HEK293 (cell line): ENCODE results near the gene RCOR2.

Experiments
- CTCF ChIA-PET: fragments of 350-600 bp; formaldehyde crosslinking; extraction: SDS; loops from one replicate; lab custom pipeline; 2021; ENCODE audit warnings: antibody characterized with exemption; lab: Yijun Ruan, JAX
- POLR2A ChIA-PET: fragments of 300-600 bp; formaldehyde crosslinking; extraction: SDS; loops from one replicate; lab custom pipeline; 2020; ENCODE audit warnings: antibody characterized with exemption, inconsistent platforms; lab: Yijun Ruan, JAX
- H3K27ac ChIP-seq: fragments of 200-500 bp; sonication (Bioruptor generic); 2 replicates; pipeline ENCODE4 v1.5.1; 2014; ENCODE audit warnings: low read depth, low read length, control low read depth, inconsistent platforms; ENCODE audit errors: extremely low read depth
- H3K36me3 ChIP-seq, 2 experiments: fragments of 200-500 bp in 1 of 2; sonication (Bioruptor generic) in 1 of 2; 1 replicate in 1 of 2; 2 replicates in 1 of 2; pipeline ENCODE4 v1.5.1; 2014 to 2017; ENCODE audit warnings: inconsistent platforms in 2 of 2, low read length in 2 of 2; ENCODE audit not compliant: control insufficient read depth in 2 of 2, insufficient read depth in 1 of 2
- H3K4me1 ChIP-seq: fragments of 200-500 bp; sonication (Bioruptor generic); 2 replicates; pipeline ENCODE4 v1.5.1; 2014; ENCODE audit warnings: mild to moderate bottlenecking, low read length, inconsistent platforms; ENCODE audit not compliant: control insufficient read depth, insufficient read depth
- H3K4me3 ChIP-seq: 2 replicates; pipeline ENCODE4 v1.5.1; 2011; ENCODE audit warnings: low read depth, mild to moderate bottlenecking, control low read depth, low read length, moderate library complexity
- H3K9me3 ChIP-seq: fragments of 200-500 bp; sonication (Bioruptor generic); 2 replicates; pipeline ENCODE4 v1.5.1; 2014; ENCODE audit warnings: low read depth, low read length, inconsistent platforms; ENCODE audit not compliant: control insufficient read depth, insufficient read depth
- EGR2 ChIP-seq: fragments of 450-650 bp; formaldehyde crosslinking; IDR thresholded peaks from 2 replicates; pipeline ENCODE4 v1.5.1; 2016; ENCODE audit warnings: low read depth, missing biosample characterization, missing genetic modification characterization
- FEZF1 ChIP-seq: fragments of 450-650 bp; formaldehyde crosslinking; IDR thresholded peaks from 2 replicates; pipeline ENCODE4 v1.5.1; 2016; ENCODE audit warnings: missing biosample characterization, missing genetic modification characterization
- GLIS2 ChIP-seq: fragments of 450-650 bp; formaldehyde crosslinking; IDR thresholded peaks from 2 replicates; pipeline ENCODE4 v1.5.1; 2016; ENCODE audit warnings: missing biosample characterization, missing genetic modification characterization
- KLF8 ChIP-seq: fragments of 450-650 bp; formaldehyde crosslinking; IDR thresholded peaks from 2 replicates; pipeline ENCODE4 v1.5.1; 2016; ENCODE audit warnings: missing biosample characterization, missing genetic modification characterization
- OVOL3 ChIP-seq: fragments of 450-650 bp; formaldehyde crosslinking; IDR thresholded peaks from 2 replicates; pipeline ENCODE4 v1.5.1; 2016; ENCODE audit warnings: missing biosample characterization, missing genetic modification characterization
- ZBTB20 ChIP-seq: fragments of 450-650 bp; formaldehyde crosslinking; IDR thresholded peaks from 2 replicates; pipeline ENCODE4 v1.5.1; 2016; ENCODE audit warnings: missing biosample characterization, missing genetic modification characterization
- ZBTB7A ChIP-seq: fragments of 450-650 bp; formaldehyde crosslinking; IDR thresholded peaks from 2 replicates; pipeline ENCODE4 v1.5.1; 2016; ENCODE audit warnings: low read depth, missing biosample characterization, missing genetic modification characterization
- ZFHX2 ChIP-seq: fragments of 450-650 bp; formaldehyde crosslinking; conservative IDR thresholded peaks from 2 replicates; pipeline ENCODE4 v1.5.1; 2016; ENCODE audit warnings: missing biosample characterization, missing genetic modification characterization
- ZIC2 ChIP-seq: fragments of 450-650 bp; formaldehyde crosslinking; IDR thresholded peaks from 2 replicates; pipeline ENCODE4 v1.5.1; 2016; ENCODE audit warnings: missing biosample characterization, missing genetic modification characterization
- ZNF10 ChIP-seq: fragments of 450-650 bp; formaldehyde crosslinking; IDR thresholded peaks from 2 replicates; pipeline ENCODE4 v1.5.1; 2017; ENCODE audit warnings: missing biosample characterization, missing genetic modification characterization
- ZNF132 ChIP-seq: fragments of 450-650 bp; formaldehyde crosslinking; IDR thresholded peaks from 2 replicates; pipeline ENCODE4 v1.5.1; 2017; ENCODE audit warnings: missing biosample characterization, missing genetic modification characterization, borderline replicate concordance
- ZNF169 ChIP-seq: fragments of 450-650 bp; formaldehyde crosslinking; IDR thresholded peaks from 2 replicates; pipeline ENCODE4 v1.5.1; 2016; ENCODE audit warnings: missing biosample characterization, missing genetic modification characterization
- ZNF211 ChIP-seq: fragments of 450-650 bp; formaldehyde crosslinking; IDR thresholded peaks from 2 replicates; pipeline ENCODE4 v1.5.1; 2016; ENCODE audit warnings: low read depth, missing biosample characterization, missing genetic modification characterization
- ZNF311 ChIP-seq: fragments of 450-650 bp; formaldehyde crosslinking; IDR thresholded peaks from 2 replicates; pipeline ENCODE4 v1.5.1; 2017; ENCODE audit warnings: missing biosample characterization, missing genetic modification characterization, borderline replicate concordance
- ZNF548 ChIP-seq: fragments of 450-650 bp; formaldehyde crosslinking; IDR thresholded peaks from 2 replicates; pipeline ENCODE4 v1.5.1; 2016; ENCODE audit warnings: missing biosample characterization, missing genetic modification characterization
- ZNF560 ChIP-seq: fragments of 450-650 bp; formaldehyde crosslinking; IDR thresholded peaks from 2 replicates; pipeline ENCODE4 v1.5.1; 2017; ENCODE audit warnings: missing biosample characterization, missing genetic modification characterization, borderline replicate concordance
- ZNF596 ChIP-seq: fragments of 450-650 bp; IDR thresholded peaks from 2 replicates; pipeline ENCODE4 v1.5.0; 2018; ENCODE audit warnings: missing biosample characterization, mild to moderate bottlenecking, missing genetic modification characterization, moderate library complexity
- ZNF621 ChIP-seq: fragments of 450-650 bp; formaldehyde crosslinking; IDR thresholded peaks from 2 replicates; pipeline ENCODE4 v1.5.1; 2017; ENCODE audit warnings: missing biosample characterization, missing genetic modification characterization
- ZNF658 ChIP-seq: fragments of 450-650 bp; formaldehyde crosslinking; IDR thresholded peaks from 2 replicates; pipeline ENCODE4; 2016; ENCODE audit warnings: missing biosample characterization, missing genetic modification characterization
- ZNF747 ChIP-seq: fragments of 450-650 bp; formaldehyde crosslinking; IDR thresholded peaks from 2 replicates; pipeline ENCODE4 v1.5.1; 2016; ENCODE audit warnings: missing biosample characterization, missing genetic modification characterization
- ZSCAN30 ChIP-seq: fragments of 450-650 bp; IDR thresholded peaks from 2 replicates; pipeline ENCODE4 v1.5.1; 2018; ENCODE audit warnings: missing biosample characterization, mild to moderate bottlenecking, missing genetic modification characterization, moderate library complexity
- TF ChIP-seq, protein P1 (sequence below): fragments of 450-650 bp; formaldehyde crosslinking; IDR thresholded peaks from 2 replicates; pipeline ENCODE4 v1.5.0; 2017; ENCODE audit warnings: missing biosample characterization, missing genetic modification characterization, borderline replicate concordance
- TF ChIP-seq, protein P2 (sequence below): fragments of 450-650 bp; formaldehyde crosslinking; IDR thresholded peaks from 2 replicates; pipeline ENCODE4 v1.5.1; 2016; ENCODE audit warnings: missing biosample characterization, missing genetic modification characterization
- TF ChIP-seq, protein P3 (sequence below): fragments of 450-650 bp; formaldehyde crosslinking; IDR thresholded peaks from 2 replicates; pipeline ENCODE4 v1.5.1; 2016; ENCODE audit warnings: missing biosample characterization, missing genetic modification characterization, low read depth
- TF ChIP-seq, protein P4 (sequence below): fragments of 450-650 bp; formaldehyde crosslinking; IDR thresholded peaks from 2 replicates; pipeline ENCODE4; 2016; ENCODE audit warnings: missing biosample characterization, missing genetic modification characterization
- TF ChIP-seq, protein P5 (sequence below): fragments of 450-650 bp; formaldehyde crosslinking; IDR thresholded peaks from 2 replicates; pipeline ENCODE4 v1.5.1; 2016; ENCODE audit warnings: missing biosample characterization, missing genetic modification characterization
- TF ChIP-seq, protein P6 (sequence below): fragments of 450-650 bp; formaldehyde crosslinking; IDR thresholded peaks from 2 replicates; pipeline ENCODE4 v1.5.1; 2016; ENCODE audit warnings: missing biosample characterization, missing genetic modification characterization

The RCOR2 gene

DNA sequence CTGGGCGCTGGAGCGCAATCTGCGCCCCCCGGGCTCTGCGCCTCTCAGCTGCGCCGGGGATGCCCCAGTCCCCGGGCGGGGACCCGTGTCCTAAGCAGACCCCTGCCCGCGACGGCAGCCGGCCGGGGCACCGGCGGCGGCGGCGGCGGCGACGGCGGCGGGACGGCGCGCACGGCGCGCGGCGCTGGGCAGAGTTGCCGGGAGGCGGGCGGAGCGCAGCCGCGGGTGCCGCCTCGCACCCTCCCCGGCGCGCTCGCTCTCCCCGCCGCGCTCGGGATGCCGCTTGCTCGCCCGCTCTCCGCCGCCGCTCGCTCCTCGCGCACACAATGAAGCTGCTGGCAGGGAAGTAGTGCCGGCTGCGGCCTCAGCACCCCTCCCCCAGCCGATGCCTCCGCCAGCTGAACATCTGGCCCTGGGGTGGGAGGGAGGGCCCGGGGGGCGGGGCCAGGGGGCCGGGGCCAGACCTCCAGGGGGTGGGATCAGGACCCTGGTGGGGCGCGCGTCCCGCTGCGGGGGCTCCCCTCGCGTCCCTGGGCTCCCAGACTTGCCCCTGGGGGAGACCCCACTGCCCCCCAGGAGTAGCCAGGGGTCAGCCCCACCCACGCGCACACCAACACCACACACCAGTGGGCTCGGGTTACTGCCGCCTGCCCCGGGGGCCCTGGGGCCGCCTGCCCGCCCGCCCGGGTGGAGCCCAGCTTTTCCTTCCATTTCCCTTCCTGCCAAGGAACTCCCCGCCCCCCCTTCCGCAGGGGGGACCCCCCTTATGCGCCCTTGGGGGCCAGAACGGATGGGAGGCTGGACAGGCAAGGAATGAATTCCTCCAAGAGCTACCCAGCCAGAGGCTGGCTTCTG lies at the start of gene RCOR2:
RCOR2 (minus strand) TSS at position 328 of the 855 bp plus-strand sequence. CDS start 708 bp downstream, outside the sequence.
- Histone ChIP-seq H3K4me1 (peaks cover 4% of the 10 kb centered on the region), H3K4me3 (peak within 1 kb of the TSS; percentile 47), H3K9me3 (no peaks in the 10 kb centered on the region), H3K27ac (peak within 1 kb of the TSS; percentile 49; the same call in 1 of the 2 replicates), H3K36me3 (peaks cover 0 to 15% of the 10 kb centered on the region in 2 experiments; a peak in 1 of 3 replicates)
- ChIA-PET CTCF (interaction anchor here (0.7 to 4.2 kb wide), 7 partner anchors 10 to 279 kb away, joined by 3 to 17 read pairs (median 3); partner anchors contain the start of gene NAA40), POLR2A (interaction anchor here (0.5 to 1.9 kb wide), 12 partner anchors 16 to 96 kb away, joined by 3 to 9 read pairs (median 3); partner anchors contain the start of gene MARK2)
- TF ChIP-seq, protein P1, sequence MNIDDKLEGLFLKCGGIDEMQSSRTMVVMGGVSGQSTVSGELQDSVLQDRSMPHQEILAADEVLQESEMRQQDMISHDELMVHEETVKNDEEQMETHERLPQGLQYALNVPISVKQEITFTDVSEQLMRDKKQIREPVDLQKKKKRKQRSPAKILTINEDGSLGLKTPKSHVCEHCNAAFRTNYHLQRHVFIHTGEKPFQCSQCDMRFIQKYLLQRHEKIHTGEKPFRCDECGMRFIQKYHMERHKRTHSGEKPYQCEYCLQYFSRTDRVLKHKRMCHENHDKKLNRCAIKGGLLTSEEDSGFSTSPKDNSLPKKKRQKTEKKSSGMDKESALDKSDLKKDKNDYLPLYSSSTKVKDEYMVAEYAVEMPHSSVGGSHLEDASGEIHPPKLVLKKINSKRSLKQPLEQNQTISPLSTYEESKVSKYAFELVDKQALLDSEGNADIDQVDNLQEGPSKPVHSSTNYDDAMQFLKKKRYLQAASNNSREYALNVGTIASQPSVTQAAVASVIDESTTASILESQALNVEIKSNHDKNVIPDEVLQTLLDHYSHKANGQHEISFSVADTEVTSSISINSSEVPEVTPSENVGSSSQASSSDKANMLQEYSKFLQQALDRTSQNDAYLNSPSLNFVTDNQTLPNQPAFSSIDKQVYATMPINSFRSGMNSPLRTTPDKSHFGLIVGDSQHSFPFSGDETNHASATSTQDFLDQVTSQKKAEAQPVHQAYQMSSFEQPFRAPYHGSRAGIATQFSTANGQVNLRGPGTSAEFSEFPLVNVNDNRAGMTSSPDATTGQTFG (tag by site-specific recombination): no peak
- TF ChIP-seq ZBTB20 (tag by site-specific recombination): peak; percentile 13; the same call in 1 of the 2 replicates
- TF ChIP-seq ZNF548: no peak
- TF ChIP-seq, protein P2, sequence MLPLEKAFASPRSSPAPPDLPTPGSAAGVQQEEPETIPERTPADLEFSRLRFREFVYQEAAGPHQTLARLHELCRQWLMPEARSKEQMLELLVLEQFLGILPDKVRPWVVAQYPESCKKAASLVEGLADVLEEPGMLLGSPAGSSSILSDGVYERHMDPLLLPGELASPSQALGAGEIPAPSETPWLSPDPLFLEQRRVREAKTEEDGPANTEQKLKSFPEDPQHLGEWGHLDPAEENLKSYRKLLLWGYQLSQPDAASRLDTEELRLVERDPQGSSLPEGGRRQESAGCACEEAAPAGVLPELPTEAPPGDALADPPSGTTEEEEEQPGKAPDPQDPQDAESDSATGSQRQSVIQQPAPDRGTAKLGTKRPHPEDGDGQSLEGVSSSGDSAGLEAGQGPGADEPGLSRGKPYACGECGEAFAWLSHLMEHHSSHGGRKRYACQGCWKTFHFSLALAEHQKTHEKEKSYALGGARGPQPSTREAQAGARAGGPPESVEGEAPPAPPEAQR (tag by site-specific recombination): no peak
- no peak; the same call in 1 of the 2 replicates for TF ChIP-seq ZFHX2
- no peak for TF ChIP-seq FEZF1 (tag by site-specific recombination)
- peak; percentile 91 for TF ChIP-seq GLIS2
- TF ChIP-seq, protein P3, sequence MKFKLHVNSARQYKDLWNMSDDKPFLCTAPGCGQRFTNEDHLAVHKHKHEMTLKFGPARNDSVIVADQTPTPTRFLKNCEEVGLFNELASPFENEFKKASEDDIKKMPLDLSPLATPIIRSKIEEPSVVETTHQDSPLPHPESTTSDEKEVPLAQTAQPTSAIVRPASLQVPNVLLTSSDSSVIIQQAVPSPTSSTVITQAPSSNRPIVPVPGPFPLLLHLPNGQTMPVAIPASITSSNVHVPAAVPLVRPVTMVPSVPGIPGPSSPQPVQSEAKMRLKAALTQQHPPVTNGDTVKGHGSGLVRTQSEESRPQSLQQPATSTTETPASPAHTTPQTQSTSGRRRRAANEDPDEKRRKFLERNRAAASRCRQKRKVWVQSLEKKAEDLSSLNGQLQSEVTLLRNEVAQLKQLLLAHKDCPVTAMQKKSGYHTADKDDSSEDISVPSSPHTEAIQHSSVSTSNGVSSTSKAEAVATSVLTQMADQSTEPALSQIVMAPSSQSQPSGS (tag by site-specific recombination): no peak
- no peak for TF ChIP-seq ZNF169 (tag by site-specific recombination)
- TF ChIP-seq OVOL3 (tag by site-specific recombination): no peak
- peak; percentile 61; the same call in 1 of the 2 replicates for TF ChIP-seq ZIC2 (tag by site-specific recombination)
- no peak for TF ChIP-seq ZNF747 (tag by site-specific recombination)
- TF ChIP-seq ZNF596: peak; percentile 12; the same call in 1 of the 2 replicates
- 0 out of 2 replicates have a peak, but pooled peaks have one; percentile 17 for TF ChIP-seq EGR2 (tag by site-specific recombination)
- no peak for TF ChIP-seq ZNF560
- peak; percentile 53; the same call in 1 of the 2 replicates for TF ChIP-seq ZSCAN30 (tag by site-specific recombination)
- TF ChIP-seq, protein P4, sequence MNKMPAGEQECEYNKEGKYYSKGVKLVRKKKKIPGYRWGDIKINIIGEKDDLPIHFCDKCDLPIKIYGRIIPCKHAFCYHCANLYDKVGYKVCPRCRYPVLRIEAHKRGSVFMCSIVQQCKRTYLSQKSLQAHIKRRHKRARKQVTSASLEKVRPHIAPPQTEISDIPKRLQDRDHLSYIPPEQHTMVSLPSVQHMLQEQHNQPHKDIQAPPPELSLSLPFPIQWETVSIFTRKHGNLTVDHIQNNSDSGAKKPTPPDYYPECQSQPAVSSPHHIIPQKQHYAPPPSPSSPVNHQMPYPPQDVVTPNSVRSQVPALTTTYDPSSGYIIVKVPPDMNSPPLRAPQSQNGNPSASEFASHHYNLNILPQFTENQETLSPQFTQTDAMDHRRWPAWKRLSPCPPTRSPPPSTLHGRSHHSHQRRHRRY (tag by site-specific recombination): no peak
- TF ChIP-seq ZNF658 (tag by site-specific recombination): no peak
- TF ChIP-seq ZNF211 (tag by site-specific recombination): no peak
- no peak for TF ChIP-seq ZNF621 (tag by site-specific recombination)
- TF ChIP-seq ZNF10: no peak
- TF ChIP-seq, protein P5, sequence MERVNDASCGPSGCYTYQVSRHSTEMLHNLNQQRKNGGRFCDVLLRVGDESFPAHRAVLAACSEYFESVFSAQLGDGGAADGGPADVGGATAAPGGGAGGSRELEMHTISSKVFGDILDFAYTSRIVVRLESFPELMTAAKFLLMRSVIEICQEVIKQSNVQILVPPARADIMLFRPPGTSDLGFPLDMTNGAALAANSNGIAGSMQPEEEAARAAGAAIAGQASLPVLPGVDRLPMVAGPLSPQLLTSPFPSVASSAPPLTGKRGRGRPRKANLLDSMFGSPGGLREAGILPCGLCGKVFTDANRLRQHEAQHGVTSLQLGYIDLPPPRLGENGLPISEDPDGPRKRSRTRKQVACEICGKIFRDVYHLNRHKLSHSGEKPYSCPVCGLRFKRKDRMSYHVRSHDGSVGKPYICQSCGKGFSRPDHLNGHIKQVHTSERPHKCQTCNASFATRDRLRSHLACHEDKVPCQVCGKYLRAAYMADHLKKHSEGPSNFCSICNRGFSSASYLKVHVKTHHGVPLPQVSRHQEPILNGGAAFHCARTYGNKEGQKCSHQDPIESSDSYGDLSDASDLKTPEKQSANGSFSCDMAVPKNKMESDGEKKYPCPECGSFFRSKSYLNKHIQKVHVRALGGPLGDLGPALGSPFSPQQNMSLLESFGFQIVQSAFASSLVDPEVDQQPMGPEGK (tag by site-specific recombination): peak; percentile 73; the same call in 1 of the 2 replicates
- no peak for TF ChIP-seq ZNF132 (tag by site-specific recombination)
- TF ChIP-seq, protein P6, sequence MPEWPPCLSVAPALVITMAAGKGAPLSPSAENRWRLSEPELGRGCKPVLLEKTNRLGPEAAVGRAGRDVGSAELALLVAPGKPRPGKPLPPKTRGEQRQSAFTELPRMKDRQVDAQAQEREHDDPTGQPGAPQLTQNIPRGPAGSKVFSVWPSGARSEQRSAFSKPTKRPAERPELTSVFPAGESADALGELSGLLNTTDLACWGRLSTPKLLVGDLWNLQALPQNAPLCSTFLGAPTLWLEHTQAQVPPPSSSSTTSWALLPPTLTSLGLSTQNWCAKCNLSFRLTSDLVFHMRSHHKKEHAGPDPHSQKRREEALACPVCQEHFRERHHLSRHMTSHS (tag by site-specific recombination): no peak
- 0 out of 2 replicates have a peak, but pooled peaks have one; percentile 9 for TF ChIP-seq ZBTB7A (tag by site-specific recombination)
- TF ChIP-seq KLF8 (tag by site-specific recombination): 0 out of 2 replicates have a peak, but pooled peaks have one; percentile 6
- no peak for TF ChIP-seq ZNF311
